ENCODE data around the gene PLEKHG2.
"Not testable (repeated sequence)": the region's sequence is repeated elsewhere in the genome, so short reads cannot be mapped to it uniquely, and the experiment has no call there.

The PLEKHG2 gene, protein sequence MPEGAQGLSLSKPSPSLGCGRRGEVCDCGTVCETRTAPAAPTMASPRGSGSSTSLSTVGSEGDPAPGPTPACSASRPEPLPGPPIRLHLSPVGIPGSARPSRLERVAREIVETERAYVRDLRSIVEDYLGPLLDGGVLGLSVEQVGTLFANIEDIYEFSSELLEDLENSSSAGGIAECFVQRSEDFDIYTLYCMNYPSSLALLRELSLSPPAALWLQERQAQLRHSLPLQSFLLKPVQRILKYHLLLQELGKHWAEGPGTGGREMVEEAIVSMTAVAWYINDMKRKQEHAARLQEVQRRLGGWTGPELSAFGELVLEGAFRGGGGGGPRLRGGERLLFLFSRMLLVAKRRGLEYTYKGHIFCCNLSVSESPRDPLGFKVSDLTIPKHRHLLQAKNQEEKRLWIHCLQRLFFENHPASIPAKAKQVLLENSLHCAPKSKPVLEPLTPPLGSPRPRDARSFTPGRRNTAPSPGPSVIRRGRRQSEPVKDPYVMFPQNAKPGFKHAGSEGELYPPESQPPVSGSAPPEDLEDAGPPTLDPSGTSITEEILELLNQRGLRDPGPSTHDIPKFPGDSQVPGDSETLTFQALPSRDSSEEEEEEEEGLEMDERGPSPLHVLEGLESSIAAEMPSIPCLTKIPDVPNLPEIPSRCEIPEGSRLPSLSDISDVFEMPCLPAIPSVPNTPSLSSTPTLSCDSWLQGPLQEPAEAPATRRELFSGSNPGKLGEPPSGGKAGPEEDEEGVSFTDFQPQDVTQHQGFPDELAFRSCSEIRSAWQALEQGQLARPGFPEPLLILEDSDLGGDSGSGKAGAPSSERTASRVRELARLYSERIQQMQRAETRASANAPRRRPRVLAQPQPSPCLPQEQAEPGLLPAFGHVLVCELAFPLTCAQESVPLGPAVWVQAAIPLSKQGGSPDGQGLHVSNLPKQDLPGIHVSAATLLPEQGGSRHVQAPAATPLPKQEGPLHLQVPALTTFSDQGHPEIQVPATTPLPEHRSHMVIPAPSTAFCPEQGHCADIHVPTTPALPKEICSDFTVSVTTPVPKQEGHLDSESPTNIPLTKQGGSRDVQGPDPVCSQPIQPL (N-terminal part only)

DNA sequence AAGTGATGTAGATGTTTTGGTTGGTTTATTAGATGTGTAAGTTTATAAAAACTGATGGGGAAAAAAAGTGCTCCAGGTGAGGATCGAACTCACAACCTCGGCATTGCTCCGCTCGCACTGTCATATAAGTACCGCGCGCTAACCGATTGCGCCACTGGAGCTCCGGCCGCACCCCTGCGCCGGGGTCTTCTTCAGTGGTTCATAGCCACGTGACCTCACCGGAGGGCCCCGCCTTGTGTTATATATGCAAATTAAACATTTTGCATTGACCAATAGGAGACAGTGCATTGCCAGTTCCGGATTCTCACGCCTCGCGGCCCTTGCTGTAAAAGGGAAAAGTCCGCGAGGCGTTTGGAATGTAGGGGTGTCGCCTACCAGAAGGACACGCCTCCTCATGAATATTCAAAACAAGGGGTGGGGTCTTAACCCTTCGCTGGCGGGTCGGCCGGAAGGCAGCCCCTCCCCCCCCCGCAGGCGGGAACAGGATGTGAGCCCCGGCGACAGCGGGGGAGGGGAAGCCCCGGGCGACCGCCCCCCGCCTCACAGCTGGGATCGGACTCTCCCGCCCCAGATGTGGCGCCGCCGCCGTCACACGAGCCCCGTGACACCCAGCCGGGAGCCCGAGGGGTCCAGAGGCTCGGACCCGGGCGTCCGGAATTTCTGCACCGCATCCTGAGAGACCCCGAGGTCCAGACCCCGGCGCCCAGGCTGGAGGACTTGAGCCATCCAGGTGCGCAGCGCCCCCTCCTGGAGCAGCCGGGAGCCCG is at the start of gene PLEKHG2:
Gene PLEKHG2 (plus strand): TSS at position 570 of the 767 bp plus-strand sequence. CDS start 1,418 bp downstream, outside the sequence.
- peak; percentile 84 for DNase-seq

- DNase-seq = no peak
These were observed 49.5 kb upstream of the PLEKHG2 start for GRCh38 chr19:39362682-39363657.

- DNase-seq = no peak
These were observed 48.5 kb upstream of the PLEKHG2 start for GRCh38 chr19:39363901-39364457.

DNA sequence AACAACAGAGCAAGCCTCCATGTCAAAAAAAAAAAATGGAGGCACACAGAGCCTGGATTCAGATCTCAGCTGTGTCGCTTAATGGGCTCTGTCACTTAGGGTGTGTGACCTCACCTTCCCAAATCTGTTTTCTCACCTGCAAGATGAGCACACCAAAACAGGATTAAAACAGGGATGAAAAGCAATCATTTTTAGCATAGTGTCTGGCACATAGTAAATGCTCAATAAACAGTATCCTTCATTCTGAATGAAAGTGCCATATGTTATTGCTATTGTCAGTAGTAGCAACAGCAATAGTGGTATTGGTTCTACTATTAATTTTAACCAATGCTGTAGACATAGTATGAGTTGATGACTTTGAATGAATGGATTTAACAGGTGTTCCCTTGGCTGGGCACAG is 46.9 kb upstream of the PLEKHG2 start:
- DNase-seq = no peak

DNA sequence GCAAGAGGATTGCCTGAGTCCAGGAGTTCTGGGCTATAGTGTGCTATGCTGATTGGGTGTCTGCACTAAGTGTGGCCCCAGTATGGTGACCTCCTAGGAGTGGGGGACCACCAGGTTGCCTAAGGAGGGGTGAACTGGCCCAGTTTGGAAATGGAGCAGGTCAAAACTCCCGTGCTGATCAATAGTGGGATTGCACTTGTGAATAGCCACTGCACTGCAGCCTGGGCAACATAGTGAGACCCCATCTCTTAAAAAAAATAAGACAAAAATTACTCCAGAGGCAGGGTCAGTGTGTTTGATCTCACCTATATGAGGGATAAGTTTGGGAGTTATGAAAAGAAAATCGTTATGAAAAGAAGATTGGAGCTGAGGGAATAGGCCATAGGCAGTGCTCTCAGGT is 43.3 kb upstream of the PLEKHG2 start:
- no peak for DNase-seq

DNA sequence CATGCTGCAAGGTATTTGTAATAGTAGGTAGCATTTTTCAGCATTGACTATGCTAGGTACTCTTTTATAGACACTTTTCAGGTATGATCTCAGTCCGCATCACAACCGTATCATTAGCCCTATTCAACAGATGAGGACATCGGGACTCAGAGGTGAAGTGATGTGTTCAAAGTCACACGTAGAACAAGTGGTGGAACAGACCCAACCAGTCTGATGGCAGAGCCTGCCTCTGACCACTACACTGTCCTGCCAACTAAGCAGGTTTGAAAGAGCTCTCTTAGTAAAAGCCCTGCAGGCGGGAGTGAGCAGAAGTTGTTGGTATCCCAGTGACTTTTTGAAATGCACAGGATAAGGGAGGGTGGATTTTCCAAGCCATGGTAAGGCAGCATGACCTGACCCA is 41.7 kb upstream of the PLEKHG2 start:
- DNase-seq = no peak

GRCh38 chr19:39372047-39372802 is 40.2 kb upstream of the PLEKHG2 start:
- no peak for DNase-seq

- no peak for DNase-seq
These were observed 39.5 kb upstream of the PLEKHG2 start for GRCh38 chr19:39372941-39373340.

DNA sequence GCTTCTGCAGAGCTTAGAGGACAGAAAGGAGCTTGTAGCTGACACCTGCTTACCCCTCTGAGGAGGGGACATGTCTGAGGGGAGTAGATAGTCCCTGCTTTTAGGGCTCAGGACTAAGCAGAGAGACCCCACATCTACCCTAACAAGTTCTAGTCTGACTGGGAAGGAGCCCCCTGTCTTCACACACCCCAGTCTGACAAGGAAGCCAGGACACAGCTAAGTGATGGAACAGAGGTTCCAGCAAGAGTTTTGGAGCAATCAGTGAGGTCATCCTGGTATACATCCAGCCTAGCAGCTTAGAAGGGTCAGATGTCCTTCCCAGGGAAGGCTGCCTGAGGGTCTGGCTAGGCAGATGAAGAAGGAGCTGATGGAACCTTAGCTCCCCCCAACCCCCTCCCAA is 36.5 kb upstream of the PLEKHG2 start:
- no peak for DNase-seq

- no peak for DNase-seq
These were observed 34.8 kb upstream of the PLEKHG2 start for GRCh38 chr19:39377373-39378362.

GRCh38 chr19:39379366-39379765 is 33.1 kb upstream of the PLEKHG2 start:
- not testable (repeated sequence) for DNase-seq

GRCh38 chr19:39379865-39380396 is 32.5 kb upstream of the PLEKHG2 start:
- no peak for DNase-seq

- DNase-seq = no peak
These were observed 31.7 kb upstream of the PLEKHG2 start for GRCh38 chr19:39380521-39381502.

DNA sequence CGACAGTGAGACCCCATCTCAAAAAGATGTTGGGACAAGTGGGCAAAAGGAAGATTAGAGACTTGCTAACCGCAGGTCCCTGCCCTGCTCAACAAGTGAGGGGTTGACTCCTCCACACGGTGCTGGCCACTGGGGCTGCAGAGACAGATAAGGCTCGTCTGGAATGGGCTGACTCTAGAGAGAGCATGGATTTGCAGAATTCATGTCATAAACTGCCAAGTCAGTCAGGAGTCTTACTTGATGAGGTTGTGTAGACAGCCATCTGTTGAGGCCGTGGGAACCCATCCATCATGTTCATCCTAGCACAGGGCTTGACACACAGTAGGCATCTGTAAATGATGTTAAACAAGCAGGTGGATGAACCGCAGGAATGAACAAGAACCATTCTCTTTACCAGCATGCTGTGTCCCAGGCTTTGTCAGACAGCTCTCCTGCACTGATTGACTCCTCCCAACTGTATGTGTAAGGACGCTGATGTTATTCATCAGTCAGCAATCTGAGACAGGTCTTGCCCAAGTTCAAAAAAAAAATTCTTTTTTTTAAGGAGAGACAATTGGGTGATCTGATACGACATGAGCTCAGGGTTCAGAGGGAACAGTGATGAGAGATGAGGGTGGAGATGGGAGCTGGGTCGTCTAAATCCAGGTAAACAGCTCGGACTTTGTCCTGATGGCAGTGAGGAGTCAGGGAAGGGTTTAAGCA is 30.4 kb upstream of the PLEKHG2 start:
- no peak for DNase-seq

GRCh38 chr19:39382991-39383828 is 29.3 kb upstream of the PLEKHG2 start:
- no peak for DNase-seq
